Effector memory CD4-positive, alpha-beta T cell (primary cell): ENCODE results near the gene DDX5.

ENCODE experiments used
- DNase-seq, 3 donors: peaks; one replicate each; pipeline ENCODE4 v3.0.0-alpha.2; 2020
- H3K27ac ChIP-seq: 2 replicates; pipeline ENCODE4 v1.7.0; 2013; ENCODE audit warnings: mild to moderate bottlenecking, low read length, moderate library complexity; ENCODE audit not compliant: insufficient read depth, poor library complexity, severe bottlenecking
- H3K27me3 ChIP-seq: replicated peaks from 2 replicates; pipeline ENCODE4 v1.7.0; 2013; ENCODE audit warnings: mild to moderate bottlenecking, low read length; ENCODE audit not compliant: insufficient read depth, control insufficient read depth, poor library complexity, severe bottlenecking
- H3K36me3 ChIP-seq: 2 replicates; pipeline ENCODE4 v1.7.0; 2013; ENCODE audit warnings: mild to moderate bottlenecking, low read length, moderate library complexity; ENCODE audit not compliant: control insufficient read depth, insufficient read depth
- H3K4me1 ChIP-seq: 2 replicates; pipeline ENCODE4 v1.7.0; 2013; ENCODE audit warnings: low read length, mild to moderate bottlenecking; ENCODE audit not compliant: control insufficient read depth, insufficient read depth, poor library complexity, severe bottlenecking
- H3K4me3 ChIP-seq: 2 replicates; pipeline ENCODE4 v1.7.0; 2013; ENCODE audit warnings: low read length, low read depth, mild to moderate bottlenecking; ENCODE audit not compliant: insufficient read depth, poor library complexity, severe bottlenecking
- H3K9me3 ChIP-seq: 2 replicates; pipeline ENCODE4 v1.7.0; 2013; ENCODE audit warnings: mild to moderate bottlenecking, low read length, moderate library complexity; ENCODE audit not compliant: control insufficient read depth

The DDX5 gene

GRCh38 chr17:64455993-64456885 lies 49.9 kb downstream of the DDX5 start:
- Histone ChIP-seq H3K27me3 (no peaks in the 10 kb centered on the region), H3K36me3 (no peaks in the 10 kb centered on the region), H3K4me3 (no peak overlapping the region), H3K27ac (no peak overlapping the region), H3K4me1 (peaks cover 4% of the 10 kb centered on the region), H3K9me3 (no peaks in the 10 kb centered on the region)
- no peak for DNase-seq

GRCh38 chr17:64449545-64449944 lies 56.5 kb downstream of the DDX5 start:
- H3K36me3 ChIP-seq: no peaks in the 10 kb centered on the region
- H3K9me3 ChIP-seq: no peaks in the 10 kb centered on the region
- no peaks in the 10 kb centered on the region for H3K4me1 ChIP-seq
- no peaks in the 10 kb centered on the region for H3K27me3 ChIP-seq
- no peak overlapping the region for H3K4me3 ChIP-seq
- no peak overlapping the region for H3K27ac ChIP-seq
- no peak for DNase-seq

- Histone ChIP-seq H3K4me1 (no peaks in the 10 kb centered on the region), H3K36me3 (no peaks in the 10 kb centered on the region), H3K27me3 (no peaks in the 10 kb centered on the region), H3K27ac (no peak within 1 kb of the TSS), H3K9me3 (no peaks in the 10 kb centered on the region), H3K4me3 (no peak within 1 kb of the TSS)
- DNase-seq: no peak
Observed at GRCh38 chr17:64448665-64449512, 57.2 kb downstream of the DDX5 start, which contains the start of gene MILR1. Gene MILR1 (plus strand): TSS chr17:64449115. CDS start chr17:64449169, 54 bp downstream.
